NCI-H2171 treated with DMSO at 0.1 percent for 48 hours (cell line): ENCODE data around the gene ACSL5.

Source experiments
- DNase-seq: peaks from one replicate; lab custom pipeline; 2025; lab: John Stamatoyannopoulos, UW

The ACSL5 gene, protein sequence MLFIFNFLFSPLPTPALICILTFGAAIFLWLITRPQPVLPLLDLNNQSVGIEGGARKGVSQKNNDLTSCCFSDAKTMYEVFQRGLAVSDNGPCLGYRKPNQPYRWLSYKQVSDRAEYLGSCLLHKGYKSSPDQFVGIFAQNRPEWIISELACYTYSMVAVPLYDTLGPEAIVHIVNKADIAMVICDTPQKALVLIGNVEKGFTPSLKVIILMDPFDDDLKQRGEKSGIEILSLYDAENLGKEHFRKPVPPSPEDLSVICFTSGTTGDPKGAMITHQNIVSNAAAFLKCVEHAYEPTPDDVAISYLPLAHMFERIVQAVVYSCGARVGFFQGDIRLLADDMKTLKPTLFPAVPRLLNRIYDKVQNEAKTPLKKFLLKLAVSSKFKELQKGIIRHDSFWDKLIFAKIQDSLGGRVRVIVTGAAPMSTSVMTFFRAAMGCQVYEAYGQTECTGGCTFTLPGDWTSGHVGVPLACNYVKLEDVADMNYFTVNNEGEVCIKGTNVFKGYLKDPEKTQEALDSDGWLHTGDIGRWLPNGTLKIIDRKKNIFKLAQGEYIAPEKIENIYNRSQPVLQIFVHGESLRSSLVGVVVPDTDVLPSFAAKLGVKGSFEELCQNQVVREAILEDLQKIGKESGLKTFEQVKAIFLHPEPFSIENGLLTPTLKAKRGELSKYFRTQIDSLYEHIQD

DNA sequence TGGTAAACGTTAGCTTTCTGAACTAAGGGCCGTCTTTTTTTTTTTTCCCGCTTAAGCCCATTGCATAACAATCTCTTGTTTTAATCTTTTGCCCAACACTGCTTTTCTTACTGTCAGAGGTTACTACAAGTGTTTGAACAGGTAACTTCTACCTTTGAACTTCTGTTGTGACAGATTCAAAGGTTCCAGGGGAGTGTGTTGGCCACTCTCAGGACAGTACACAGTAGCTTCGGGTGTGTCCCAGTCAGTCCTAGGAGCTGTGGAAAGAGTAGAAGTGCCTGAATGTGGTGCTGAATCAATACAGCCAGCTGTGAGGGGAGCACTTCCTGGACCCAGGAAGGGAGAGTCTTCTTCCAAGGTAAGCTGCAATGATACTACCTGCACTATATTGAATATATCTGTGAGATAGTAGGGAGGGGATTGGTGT lies at the start of gene ACSL5:
TSS of gene ACSL5 (plus strand) at position 205 of the 427 bp plus-strand sequence. CDS start 20,831 bp downstream, outside the sequence.
- DNase-seq = no peak

DNA sequence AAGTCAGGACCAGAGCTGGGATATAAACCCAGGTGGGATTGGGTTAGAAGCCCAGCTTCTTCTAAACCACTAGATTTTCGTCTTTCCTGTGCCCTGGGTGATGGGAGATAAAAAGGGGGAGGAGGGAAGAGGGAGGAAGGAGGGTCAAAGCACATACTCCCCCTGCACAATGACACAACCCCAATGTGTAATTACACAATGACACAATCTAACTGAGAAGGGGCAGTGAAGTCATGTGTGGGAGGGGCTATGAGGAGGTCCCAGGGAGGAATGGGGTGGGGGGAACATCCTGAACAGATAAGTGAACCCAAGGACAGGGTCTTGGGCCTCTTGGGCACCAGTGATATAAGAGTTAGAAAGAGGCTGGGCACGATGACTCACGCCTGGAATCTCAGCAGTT lies 46.2 kb upstream of the ACSL5 start:
- no peak for DNase-seq

DNA sequence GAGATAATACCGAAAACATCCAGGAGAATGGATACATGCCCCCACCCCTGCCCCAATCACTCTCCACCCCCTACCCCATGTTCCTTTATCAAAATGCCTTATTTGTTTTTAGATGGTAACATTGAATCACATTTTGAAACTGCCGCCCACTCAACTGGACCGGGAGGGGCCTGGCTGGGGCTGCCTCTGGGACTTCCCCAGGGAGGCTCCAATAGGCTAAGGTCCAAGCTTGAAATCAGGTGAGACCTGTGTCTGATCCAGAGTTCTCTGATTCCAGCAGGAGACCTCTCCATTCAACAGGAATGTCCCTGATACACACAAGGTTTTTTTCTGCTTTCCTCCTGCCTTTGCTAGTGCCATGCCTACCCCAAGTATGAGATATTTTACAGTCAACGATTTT lies 43.8 kb upstream of the ACSL5 start:
- no peak for DNase-seq

DNA sequence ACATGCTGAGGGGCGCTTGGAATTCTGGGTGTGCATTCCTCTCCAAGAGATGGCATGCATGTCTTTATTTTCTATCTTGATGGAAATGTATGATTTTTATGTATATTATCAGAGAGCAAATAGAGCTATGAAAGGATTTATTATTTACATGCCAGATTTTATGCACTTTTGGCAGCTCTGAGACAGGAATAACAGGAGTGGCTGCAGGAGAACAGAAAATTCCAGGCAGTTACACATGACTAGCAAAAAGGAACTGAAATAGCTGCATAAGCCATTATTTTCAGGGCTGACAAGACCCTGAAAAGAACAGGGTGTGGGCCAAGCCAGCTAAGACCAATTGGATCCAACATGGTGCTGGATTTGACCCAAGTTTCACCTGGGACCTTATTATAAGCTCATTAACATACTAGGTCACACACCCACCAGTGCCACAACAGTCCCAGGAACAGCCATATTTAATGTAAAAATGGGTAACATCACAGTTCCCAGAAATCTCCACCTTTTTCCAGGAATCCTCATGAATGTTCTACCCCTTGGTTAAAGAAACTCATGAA lies 43.2 kb upstream of the ACSL5 start:
- no peak for DNase-seq

DNA sequence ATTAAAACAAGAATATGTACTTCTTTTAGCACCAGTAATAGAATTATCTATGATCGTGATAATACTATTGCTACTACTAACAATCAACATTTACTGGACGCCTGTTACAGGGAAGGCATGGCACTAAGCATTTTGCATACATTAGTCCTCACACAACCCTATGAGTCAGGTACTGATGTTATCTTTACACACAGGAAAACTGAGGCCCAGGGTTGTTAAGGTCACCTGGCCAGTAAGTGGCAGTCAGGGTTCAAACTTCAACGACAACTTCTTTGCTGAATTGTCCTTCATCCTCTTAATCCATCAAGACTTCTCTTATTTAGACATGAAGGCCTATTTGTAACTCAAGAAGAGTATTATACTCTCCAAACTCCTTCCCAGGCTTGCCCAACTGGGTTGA lies 41.9 kb upstream of the ACSL5 start:
- no peak for DNase-seq

DNA sequence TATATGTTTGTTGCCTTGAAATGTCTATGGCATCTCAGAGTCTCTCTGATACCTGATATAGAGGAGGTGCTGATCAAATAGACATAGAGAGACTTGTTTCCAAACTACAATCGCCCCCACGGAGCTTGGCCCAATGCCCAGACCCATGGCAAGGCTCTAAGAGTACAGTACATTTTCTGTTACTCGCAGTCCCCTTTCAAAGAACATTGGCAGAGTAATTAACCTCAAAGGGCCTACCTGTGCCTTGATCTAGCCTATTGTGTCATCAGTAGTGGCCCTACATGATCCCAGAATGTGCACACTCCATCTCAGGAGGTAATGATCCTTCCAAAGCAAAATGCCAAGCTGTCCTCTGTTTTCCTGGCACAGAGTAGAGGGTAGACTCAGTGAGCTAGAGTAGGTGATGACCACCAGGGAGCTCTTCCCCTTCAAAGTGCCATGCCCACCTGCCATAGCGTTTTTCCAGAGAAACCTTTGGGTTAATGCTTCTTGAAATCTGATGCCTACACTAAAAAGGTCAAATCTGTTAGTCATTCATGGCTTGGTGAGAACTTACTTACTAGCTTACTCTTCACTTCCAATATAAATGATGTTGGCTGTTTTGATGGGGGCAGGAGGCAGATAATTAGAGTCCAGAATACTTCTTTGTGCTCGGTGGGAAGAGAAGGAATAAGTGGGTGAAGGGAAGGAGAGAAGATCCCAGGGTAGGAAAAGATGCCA lies 41.2 kb upstream of the ACSL5 start:
- DNase-seq = no peak

DNA sequence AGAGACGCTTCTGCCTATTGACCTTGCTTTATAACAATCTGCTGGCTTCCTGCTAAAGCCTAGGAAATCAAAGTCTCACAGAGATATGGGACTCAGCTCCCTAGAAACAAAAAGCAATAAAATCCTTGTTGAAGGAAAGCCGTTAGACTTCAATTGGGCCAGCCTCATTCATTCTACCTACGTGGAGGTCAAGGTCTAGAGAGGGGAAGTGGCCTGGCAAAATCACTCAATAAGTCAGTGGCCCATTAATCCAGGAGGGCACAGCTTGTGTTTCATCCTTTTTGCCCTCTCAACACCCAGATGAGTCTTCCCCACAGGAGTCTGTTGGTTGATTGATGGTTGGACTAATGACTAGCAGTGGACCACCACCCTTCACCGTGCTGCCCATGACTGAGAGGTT lies 40.5 kb upstream of the ACSL5 start:
- DNase-seq = no peak

DNA sequence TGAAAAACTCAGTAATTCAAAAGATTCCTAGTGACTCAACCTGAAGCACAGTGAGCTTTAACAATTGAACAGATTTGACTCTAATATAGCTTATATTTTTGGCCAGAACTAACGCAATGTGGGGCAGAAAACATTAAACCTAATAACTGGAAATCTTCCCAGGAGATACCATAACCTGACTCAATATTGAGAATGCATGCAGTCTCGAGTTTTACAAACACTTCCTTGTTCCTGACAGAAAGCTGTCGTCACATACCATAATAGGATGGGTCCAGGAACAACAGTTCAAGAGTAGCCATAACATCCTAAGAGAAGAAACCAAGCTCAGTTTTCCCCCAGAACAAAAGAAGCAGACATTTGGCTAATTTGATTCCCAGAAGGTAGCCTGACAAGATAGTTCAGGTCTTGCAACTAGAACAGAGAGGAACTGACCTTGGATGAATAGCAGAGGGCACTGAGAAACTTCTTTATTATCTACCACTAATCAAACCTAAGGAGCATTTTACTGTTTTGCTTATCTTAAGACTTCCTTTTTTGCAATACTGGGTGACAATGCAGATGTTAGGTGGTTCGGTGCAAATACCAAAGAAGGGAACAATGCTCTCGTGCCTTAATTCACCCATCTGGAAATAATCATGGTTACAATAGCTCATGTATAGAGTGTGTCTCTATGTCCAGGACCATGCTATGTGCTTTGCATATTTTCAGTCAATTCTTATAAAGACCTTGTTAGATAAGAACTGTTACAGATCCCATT lies 38.6 kb upstream of the ACSL5 start:
- no peak for DNase-seq

DNA sequence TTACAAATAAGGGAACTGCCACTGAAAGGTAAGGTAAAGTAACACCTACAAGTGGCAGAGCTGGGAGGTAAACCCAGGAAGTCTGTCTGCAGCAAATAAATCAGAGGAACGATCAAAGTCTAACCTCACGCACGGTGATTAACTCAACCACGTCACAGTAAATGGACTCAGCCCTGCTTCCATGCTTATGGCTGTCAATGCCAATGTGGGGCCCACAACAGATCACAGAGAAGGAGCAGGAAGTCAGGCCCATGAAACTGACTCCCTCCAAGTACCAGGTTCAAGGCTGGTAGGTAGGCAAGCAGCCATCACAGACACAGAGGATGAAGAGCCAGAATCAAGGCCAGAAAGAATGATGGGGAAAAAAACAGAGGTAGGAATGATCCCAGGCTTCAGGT lies 38.0 kb upstream of the ACSL5 start:
- DNase-seq = no peak

DNA sequence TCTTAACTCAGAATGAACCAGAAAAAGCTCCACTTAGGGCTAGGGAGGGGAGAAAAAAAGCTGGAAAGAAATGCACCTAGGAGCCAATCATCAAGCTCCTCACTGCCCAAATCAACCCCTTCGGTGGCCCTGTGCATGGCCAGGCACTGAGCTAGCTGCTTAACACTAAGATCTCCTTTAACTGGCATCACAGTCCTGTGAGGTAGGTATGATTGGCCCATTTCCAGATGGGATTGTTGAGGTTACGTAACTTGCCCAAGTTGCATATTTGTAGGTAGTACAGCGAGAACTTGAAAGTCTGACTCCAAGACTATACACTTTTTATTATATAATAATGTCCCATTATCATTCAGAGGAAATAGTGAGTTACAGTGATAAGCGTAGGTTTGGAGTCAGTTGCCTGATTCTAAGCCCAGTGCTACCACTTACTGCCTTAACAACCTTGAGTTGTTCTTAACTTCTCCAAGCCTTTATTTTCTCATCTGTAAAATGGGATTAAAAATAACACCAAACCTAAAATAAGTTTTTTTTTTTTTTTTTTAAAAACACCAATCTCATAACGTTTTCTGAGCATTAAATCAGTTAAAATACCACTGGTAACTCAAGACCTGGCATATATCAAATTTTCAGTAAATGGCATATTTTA lies 37.2 kb upstream of the ACSL5 start:
- no peak for DNase-seq

DNA sequence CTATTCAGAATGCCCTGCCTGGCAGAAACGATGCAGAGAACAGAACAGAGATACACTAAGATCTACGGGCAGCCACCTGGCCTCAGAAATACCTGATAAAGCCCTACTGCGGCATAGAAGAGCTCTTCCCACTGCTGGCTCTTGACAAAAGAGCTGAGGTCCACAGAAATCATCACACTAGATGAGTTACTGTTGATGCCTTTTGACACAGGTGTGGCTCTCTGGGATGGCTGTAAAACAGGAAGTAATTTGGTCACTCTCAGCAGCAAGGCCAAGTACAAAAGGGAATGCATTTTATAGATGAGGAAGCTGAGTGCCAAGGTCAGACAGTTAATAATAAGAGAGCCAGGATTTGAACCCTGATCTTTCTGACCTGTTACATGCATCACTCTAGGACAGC lies 35.0 kb upstream of the ACSL5 start:
- no peak for DNase-seq

DNA sequence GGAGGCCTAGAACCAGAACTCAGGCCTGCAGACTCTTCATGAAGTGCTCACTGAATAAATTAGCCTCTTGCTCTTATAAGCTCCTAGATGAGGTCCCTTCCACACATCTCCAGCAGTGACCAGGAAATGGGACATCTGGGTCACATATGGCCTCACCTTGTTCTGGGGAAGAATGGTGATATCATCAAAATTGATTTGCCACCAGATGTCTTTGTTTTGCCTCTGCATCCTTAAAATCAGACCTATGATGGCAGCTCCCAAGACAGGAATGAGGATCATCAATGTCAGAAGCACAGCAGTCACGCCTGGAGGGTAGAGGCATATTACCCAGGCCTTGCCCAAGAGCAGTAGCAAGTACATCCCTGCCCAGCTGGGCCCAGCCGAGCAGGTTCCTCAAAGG lies 33.3 kb upstream of the ACSL5 start:
- DNase-seq = no peak

DNA sequence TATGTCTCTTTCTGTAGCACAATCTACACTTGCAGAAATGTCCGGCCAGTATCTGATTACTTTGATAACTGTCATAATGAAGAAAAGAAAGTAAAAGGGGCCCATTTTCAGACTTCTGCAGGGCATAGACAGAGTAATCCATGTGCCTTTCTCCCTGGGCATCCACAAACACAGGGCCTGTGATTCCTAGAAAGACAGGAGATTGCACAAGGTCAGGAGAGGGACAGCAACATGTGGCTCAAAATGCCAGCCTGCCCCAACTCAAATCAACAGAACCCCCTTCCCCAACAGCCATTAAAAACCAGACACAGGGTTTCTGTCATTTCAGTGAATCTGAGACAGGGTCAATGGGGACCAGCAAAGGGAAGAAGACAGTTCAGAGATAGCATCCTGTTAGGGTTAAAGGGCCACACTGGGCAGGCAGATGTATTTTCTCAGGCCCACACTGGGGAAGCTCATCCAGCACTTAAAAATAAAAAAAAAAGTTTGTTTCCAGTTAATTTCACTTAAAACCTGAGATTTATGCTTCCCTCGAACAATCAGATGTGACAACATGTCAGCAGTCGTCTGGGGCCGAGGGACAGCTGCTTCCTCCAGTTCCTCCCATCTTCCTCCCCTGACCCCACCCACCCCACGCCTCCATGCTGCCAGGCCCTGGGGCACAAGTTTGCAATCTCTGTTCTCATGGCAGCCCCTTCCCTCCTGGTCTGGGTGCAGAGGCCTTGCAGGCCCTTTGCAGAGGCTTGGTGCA lies 30.7 kb upstream of the ACSL5 start:
- DNase-seq = no peak

DNA sequence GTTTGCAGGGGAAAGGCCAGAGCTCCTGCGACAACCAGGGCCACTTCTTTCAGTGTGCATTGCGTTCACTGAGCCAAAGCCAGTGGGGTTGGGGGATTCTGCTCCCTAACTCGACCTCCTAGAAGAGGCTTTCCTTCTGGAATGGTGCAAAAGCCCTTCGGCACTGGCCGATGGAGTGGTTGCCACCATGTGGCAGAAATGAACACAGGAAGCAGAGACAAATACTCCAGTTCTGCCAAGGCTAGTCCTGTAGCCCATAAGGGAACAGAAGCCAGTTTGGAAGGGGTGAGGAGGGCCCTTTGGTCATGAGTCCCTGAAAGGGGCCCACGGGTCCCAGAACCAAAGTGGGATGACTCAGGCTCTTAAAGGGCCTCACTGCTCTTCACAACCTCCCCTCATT lies 29.7 kb upstream of the ACSL5 start:
- DNase-seq = no peak

DNA sequence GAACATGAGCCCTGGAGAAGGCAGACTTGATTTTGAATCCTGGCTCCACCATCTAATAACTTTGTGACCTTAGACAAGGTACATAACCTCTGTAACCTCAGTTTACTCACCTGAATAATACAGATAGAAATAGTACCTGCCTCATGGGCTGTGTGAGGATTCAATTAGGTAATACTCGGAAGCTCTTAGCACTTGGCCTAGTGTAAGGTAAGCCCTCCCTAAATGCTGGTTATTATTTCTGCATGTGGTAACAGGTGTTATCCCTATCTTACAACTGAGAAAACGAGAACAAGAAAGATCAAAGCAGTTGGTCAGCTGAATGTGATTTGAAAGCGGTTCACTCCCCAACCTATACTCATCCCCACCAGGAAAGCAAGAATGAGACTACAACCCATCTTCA lies 28.7 kb upstream of the ACSL5 start:
- no peak for DNase-seq

DNA sequence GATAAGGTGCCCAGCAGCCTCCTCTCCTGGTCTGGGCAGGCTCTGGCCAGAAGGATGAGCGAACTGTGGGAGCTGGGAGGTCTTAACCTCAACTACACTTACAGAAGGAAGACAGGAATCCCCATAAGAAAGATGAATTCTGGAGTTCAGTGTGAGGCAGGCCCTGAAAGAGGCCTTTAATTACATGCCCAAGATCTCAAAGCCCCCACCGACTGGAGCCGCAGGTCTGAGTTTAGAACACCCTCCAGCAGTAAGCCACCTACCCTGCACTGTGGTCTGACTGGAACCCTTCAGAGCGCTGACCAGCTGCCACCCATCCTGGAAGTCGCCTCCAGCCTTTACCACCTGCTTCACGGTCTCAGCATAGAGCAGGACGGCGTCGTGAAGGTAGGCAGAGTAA lies 28.2 kb upstream of the ACSL5 start:
- no peak for DNase-seq

DNA sequence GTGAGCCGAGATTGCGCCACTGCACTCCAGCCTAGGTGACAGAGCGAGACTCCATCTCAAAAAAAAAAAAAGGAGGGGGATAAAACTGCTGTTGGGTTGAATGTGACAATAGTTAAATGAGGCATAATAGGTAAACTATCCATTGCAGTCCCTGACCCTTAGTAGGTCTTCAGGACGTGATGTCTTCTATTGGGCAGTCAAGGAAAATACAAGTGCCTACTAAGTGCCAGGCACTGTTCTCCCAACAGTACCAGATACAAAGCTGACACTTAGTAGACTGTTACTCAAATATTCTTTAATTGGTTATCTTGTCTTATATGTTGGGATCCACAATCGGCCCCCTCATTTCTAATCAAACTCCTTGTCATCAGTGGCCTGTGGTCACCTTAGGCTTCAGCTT lies 27.1 kb upstream of the ACSL5 start:
- DNase-seq = no peak

DNA sequence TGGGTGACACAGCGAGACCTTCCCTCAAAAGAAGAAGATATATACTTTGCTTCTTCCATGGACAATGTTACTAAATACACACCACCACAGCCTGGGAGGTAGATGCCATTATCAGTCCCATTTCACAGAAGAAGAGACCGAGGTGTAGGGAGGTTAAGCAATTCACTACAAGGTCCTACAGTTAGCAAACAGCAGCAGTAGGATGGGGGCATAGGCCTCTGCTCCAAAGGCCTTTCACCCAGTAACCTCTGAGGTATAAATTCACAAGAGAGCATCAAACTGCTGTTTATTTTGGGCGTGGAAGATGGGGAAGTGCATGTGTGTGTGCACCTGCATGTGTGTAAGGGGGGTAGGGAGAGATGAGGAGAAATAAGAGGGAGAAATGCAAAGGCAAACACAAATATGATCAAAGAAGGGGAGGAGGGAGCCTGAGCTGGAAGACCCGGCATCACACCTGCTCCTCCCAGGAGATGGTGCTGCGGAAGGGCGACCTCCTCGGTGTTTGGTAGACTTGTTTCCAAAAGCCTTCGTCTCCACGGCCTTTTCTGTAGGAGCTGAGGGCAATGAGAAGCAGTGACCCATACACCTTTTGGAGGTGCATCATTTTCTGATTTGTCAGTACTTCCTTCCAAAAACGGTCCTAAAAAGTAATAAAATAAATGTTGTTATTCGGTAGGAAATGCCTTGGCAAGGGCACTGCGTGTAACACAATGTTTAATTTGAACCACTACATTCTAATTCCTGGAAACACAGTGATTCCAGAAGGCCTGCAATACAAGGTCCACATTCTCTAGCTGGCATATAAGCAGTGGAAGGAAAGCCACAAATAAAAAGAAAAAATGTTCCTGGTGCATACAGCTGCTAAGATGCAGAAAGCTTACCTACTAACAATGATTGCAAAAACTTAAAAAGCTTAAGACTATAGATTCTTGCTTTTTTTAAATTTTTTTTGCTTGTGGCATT lies 25.9 kb upstream of the ACSL5 start:
- DNase-seq = no peak

DNA sequence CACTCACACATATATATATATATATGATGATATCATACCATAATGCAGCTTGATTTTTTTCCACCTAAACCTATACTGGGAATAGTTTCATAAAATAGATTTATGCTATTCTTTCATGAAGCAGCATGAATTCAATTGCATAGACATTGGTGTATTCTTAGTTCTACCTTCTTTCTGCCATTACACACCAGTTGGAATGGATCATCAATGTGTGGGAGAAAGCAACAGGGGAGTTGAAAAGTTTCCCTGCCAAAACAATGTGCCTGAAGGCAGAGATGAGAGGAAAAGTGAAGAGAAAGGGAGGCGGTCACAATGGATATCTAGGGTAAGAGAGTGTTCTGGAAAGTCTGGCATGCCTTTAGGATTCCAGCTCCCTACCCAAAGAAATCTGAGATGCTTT lies 25.2 kb upstream of the ACSL5 start:
- no peak for DNase-seq
